NCI-H226 (cell line): ENCODE measurements around the gene CREB3L4.
"Not testable (repeated sequence)": the region's sequence is repeated elsewhere in the genome, so short reads cannot be mapped to it uniquely, and the experiment has no call there.

ENCODE experiments used
- DNase-seq: peaks from one replicate; pipeline ENCODE4 v3.0.0-alpha.2; 2015

Gene CREB3L4

GRCh38 chr1:153961421-153961820 lies 6.3 kb upstream of the CREB3L4 start:
- no peak for DNase-seq

GRCh38 chr1:153962088-153963029 lies 5.3 kb upstream of the CREB3L4 start:
- peak; percentile 22 for DNase-seq

GRCh38 chr1:153963030-153963849 lies 4.5 kb upstream of the CREB3L4 start, which contains the start of gene SLC39A1:
TSS of gene SLC39A1 (minus strand) at chr1:153963537. CDS start at chr1:153962715, 822 bp downstream.
- peak; percentile 96 for DNase-seq

GRCh38 chr1:153963850-153964331 lies 3.8 kb upstream of the CREB3L4 start:
- DNase-seq: peak; percentile 93

GRCh38 chr1:153968000-153968363 lies 280 bp downstream of the CREB3L4 start:
- DNase-seq: no peak

GRCh38 chr1:153968408-153968807 lies 706 bp downstream of the CREB3L4 start:
- DNase-seq: no peak

GRCh38 chr1:153968972-153969371 lies 1.3 kb downstream of the CREB3L4 start:
- DNase-seq: no peak

GRCh38 chr1:153970346-153970745 lies 2.6 kb downstream of the CREB3L4 start:
- no peak for DNase-seq

- DNase-seq: no peak
Observed at GRCh38 chr1:153973071-153973470, 5.4 kb downstream of the CREB3L4 start.

GRCh38 chr1:153973525-153973924 lies 5.8 kb downstream of the CREB3L4 start:
- no peak for DNase-seq

- no peak for DNase-seq
Observed at GRCh38 chr1:153976819-153977249, 9.1 kb downstream of the CREB3L4 start.

- DNase-seq: peak; percentile 66
Observed at GRCh38 chr1:153977250-153978240, 9.8 kb downstream of the CREB3L4 start, which contains the start of gene JTB. TSS of gene JTB (minus strand) at chr1:153977674. CDS start at chr1:153977252, 422 bp downstream.

GRCh38 chr1:153978274-153978909 lies 10.7 kb downstream of the CREB3L4 start:
- DNase-seq: no peak

- DNase-seq: not testable (repeated sequence)
Observed at GRCh38 chr1:153979091-153979490, 11.4 kb downstream of the CREB3L4 start.

GRCh38 chr1:153981735-153982134 lies 14.0 kb downstream of the CREB3L4 start:
- DNase-seq: not testable (repeated sequence)

GRCh38 chr1:153984123-153984894 lies 16.6 kb downstream of the CREB3L4 start:
- no peak for DNase-seq

- DNase-seq: peak; percentile 14
Observed at GRCh38 chr1:153985341-153985912, 17.7 kb downstream of the CREB3L4 start.

- peak; percentile 78 for DNase-seq
Observed at GRCh38 chr1:153985941-153986761, 18.4 kb downstream of the CREB3L4 start, which contains the start of gene RAB13. TSS of gene RAB13 (minus strand) at chr1:153986339. CDS start at chr1:153986236, 103 bp downstream.

GRCh38 chr1:153987621-153988020 lies 19.9 kb downstream of the CREB3L4 start:
- DNase-seq: no peak
